Omental fat pad (tissue), 4 donors: ENCODE results near the gene ELP4. TPM values are rescaled to one million over a fixed set of nuclear protein-coding genes. Genes with fewer than 3 reads are reported as not detected.

Experiments
- ATAC-seq: fragments of 150-250 bp; one replicate; pipeline ENCODE4 v1.9.1; 2016; ENCODE audit warnings: mild to moderate bottlenecking, moderate library complexity; ENCODE audit not compliant: low FRiP score
- DNase-seq: peaks from one replicate; pipeline ENCODE4 v3.0.0-alpha.2; 2019; ENCODE audit warnings: low spot score
- total RNA-seq, 4 donors: library from RNA; depleted of rRNA; stranded (reverse); fragments of >200 nt; gene quantifications; one replicate each; pipeline ENCODE4 v1.1.0, GENCODE V29; 2016
- TF ChIP-seq, protein P1 (sequence below), 3 donors: fragments of 450-650 bp; IDR thresholded peaks; one replicate each; pipeline ENCODE4 v1.5.1; 2016 to 2017; ENCODE audit warnings: antibody characterized with exemption in 3 of 3, mild to moderate bottlenecking in 3 of 3, moderate library complexity in 2 of 3

The ELP4 gene
- total RNA-seq, 4 donors from 2014 or later: 14.1 to 32.0 (median 20.8) TPM

DNA sequence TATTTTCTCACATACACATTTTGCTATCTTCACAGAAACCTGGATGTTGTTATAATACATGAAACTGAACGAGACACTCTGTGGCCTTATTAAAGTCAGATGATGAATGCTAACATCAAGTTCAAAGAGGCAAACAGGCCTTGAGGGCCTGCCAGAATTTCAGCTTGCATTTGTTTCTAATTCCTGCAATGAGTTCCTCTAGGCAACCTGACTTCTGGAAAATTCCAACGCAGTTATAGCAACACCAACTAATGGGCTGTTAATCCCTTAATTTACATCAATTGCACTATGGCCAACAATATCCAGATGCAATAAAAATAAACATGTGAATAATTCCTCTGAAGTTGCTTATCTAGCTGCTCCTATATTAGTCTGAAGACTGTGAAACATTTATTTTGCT, 282.5 kb downstream of the ELP4 start:
- ATAC-seq: no peak
- DNase-seq: no peak
- TF ChIP-seq, protein P1, sequence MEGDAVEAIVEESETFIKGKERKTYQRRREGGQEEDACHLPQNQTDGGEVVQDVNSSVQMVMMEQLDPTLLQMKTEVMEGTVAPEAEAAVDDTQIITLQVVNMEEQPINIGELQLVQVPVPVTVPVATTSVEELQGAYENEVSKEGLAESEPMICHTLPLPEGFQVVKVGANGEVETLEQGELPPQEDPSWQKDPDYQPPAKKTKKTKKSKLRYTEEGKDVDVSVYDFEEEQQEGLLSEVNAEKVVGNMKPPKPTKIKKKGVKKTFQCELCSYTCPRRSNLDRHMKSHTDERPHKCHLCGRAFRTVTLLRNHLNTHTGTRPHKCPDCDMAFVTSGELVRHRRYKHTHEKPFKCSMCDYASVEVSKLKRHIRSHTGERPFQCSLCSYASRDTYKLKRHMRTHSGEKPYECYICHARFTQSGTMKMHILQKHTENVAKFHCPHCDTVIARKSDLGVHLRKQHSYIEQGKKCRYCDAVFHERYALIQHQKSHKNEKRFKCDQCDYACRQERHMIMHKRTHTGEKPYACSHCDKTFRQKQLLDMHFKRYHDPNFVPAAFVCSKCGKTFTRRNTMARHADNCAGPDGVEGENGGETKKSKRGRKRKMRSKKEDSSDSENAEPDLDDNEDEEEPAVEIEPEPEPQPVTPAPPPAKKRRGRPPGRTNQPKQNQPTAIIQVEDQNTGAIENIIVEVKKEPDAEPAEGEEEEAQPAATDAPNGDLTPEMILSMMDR (IDR thresholded peaks at IDR 0.05): no peak

DNA sequence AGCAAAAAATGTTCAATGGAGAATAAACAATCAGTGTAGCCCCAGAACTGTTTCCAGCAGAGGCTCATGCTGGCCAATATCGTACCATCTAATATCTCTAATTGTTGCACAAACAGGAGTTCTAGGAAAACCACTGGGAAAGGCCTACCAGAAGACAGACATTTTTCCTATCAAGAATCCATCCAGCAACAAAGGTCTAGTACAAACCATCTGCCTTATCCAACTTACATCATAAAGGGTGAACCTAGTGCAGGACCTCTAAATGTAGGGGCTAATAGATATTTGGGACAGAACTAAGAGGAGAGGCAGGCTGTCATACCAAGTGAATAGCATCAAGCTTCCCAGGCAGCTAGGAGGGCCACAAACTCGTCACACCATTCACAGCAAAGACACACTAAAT, 282.9 kb downstream of the ELP4 start:
- DNase-seq: no peak
- TF ChIP-seq, protein P1 (IDR thresholded peaks at IDR 0.05): no peak
- no peak for ATAC-seq

DNA sequence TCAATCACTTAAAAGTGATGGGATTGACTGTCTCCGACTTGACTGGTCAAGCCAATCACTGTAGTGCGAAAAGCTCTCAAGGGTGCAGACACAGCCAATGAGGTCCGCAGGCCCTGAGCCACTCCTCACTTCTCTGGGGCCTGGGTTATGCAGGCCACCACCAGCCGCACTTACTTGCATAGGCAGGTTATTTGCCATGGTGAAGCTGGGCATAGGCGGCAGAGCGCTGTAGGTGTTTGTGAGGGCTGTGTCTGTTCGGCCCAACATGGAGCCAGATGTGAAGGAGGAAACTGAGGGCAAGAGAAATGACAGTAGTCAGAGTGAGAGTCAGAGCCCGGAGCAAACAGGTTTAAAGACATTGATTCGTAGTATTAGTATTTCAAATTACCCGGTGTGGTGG, 283.7 kb downstream of the ELP4 start:
- TF ChIP-seq, protein P1 (IDR thresholded peaks at IDR 0.05): no peak
- ATAC-seq (no peak), DNase-seq (no peak)

DNA sequence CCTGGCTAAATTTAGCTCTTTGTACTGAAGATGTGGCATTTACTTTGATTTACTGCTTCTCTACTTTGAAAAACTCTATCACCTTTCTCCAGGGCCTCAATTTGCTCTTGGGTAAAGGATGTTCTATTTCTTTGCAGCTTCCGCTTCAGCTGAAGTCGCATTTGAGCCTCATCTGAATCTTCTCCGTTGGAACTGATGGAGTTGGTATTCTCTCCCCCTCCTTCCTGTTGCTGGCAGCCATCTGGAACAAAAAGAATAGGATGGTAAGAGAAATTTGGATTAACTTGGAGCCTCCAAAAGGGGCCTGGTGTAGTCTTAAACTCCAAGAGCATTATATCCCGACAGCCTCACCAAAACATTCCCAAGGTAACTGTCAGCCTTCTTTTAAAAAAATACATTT, 285.0 kb downstream of the ELP4 start:
- TF ChIP-seq, protein P1 (IDR thresholded peaks at IDR 0.05): no peak
- DNase-seq: no peak
- ATAC-seq: no peak

DNA sequence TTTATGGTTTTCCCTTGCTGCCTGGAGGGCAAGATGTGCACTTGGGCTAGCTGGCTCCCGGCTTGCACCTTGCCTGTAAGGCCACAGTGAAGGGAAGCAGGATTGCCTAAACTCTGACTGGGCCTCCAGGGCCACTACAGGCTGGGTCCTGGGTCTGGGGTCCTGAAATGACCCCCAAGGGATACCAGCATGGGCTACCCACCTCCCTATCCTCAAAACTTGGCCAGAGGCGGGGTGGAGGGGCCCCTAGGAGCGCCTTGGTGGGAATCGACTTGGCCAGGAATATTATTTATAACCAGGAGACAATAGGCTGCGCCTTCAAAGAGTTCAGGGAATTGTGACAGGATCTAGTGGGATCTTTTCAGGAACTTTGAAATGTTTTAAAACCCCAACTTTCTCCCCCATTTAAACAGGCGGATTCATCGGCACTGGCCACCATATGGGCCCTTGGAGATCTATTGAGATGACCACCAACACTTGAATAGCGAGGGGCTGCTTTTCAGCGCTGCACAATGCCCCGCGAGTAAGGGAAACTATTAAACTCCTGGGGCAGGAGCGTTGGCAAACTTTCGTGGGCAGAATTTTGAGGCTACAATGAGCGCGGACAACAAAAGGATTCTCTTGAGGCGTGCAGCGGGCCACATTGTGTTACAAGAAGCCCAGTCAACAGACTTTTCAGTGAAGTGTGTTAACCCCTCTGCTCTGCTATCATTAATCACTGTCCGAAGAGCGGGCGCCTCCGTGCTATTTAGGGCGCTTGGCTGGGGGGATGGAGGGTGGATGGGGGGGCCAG, 286.3 kb downstream of the ELP4 start:
- no peak for ATAC-seq
- TF ChIP-seq, protein P1 (IDR thresholded peaks at IDR 0.05): no peak
- no peak for DNase-seq

DNA sequence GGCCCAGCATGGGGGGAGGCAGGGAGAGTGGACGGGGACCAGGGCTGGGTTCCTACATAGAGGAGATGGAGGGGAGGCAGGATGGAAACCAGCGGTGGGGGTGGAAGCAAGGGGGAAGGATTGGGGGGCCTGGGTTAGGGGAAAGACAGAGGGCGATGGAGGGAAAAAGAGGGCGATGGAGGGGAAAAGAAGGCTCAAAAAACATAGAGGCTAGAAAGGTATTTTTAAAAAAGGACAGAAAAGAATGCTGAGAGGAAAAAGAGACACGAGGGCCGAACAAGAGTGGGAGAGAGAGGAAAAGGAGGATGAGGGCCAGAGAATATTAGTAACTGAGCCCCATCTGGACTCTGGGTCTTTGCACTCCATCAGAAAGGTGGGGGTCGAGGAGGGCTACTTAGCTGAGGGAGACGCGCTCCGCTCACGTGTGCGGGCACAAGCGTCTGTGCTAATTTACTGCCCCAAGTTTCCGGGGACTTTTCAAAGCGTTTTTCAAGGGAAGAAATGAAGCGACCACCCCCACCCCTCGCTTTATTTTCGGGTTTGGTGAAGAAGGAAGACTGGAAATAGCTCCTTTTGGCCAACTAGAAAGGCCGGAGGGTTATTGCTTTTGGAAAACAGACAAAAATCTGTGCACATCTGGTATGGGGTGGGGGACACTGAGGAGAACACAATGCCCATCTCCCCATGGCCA, 287.1 kb downstream of the ELP4 start:
- TF ChIP-seq, protein P1 (IDR thresholded peaks at IDR 0.05): no peak
- ATAC-seq: no peak
- DNase-seq: no peak
